HG02981 (cell line): Measurements from ENCODE around the gene ISL2.
"Not testable (repeated sequence)": the region's sequence is repeated elsewhere in the genome, so short reads cannot be mapped to it uniquely, and the experiment has no call there.

ENCODE experiments used
- ATAC-seq: cut with Tn5 transposase; IDR thresholded peaks from one replicate; pipeline ENCODE4 v1.9.1; 2021; ENCODE audit warnings: mild to moderate bottlenecking, moderate library complexity; ENCODE audit not compliant: unreplicated experiment

The ISL2 gene

GRCh38 chr15:76336254-76337058 lies at the start of gene ISL2:
Gene ISL2, plus strand, starts transcription at chr15:76336773. Its CDS starts 111 bp downstream, at chr15:76336884.
- peak; percentile 51 for ATAC-seq

GRCh38 chr15:76289582-76289981 lies 47.0 kb upstream of the ISL2 start:
- no peak for ATAC-seq

GRCh38 chr15:76293361-76293760 lies 43.2 kb upstream of the ISL2 start:
- no peak for ATAC-seq

GRCh38 chr15:76294463-76294862 lies 42.1 kb upstream of the ISL2 start:
- ATAC-seq: not testable (repeated sequence)

GRCh38 chr15:76296849-76297248 lies 39.7 kb upstream of the ISL2 start:
- no peak for ATAC-seq

- not testable (repeated sequence) for ATAC-seq
Measured at GRCh38 chr15:76297951-76298350, 38.6 kb upstream of the ISL2 start.

GRCh38 chr15:76298986-76299385 lies 37.6 kb upstream of the ISL2 start:
- no peak for ATAC-seq

GRCh38 chr15:76299786-76300185 lies 36.8 kb upstream of the ISL2 start:
- ATAC-seq: no peak

GRCh38 chr15:76303909-76304308 lies 32.7 kb upstream of the ISL2 start:
- no peak for ATAC-seq

- no peak for ATAC-seq
Measured at GRCh38 chr15:76309601-76310330, 26.8 kb upstream of the ISL2 start.

- ATAC-seq: peak; percentile 3
Measured at GRCh38 chr15:76310475-76311099, 26.0 kb upstream of the ISL2 start.

GRCh38 chr15:76311100-76311953 lies 25.2 kb upstream of the ISL2 start, which contains the start of gene ETFA:
Gene ETFA, minus strand, starts transcription at chr15:76311469. Its CDS starts 81 bp downstream, at chr15:76311388.
- ATAC-seq: peak; percentile 97

GRCh38 chr15:76312540-76313174 lies 23.9 kb upstream of the ISL2 start:
- ATAC-seq: no peak

- not testable (repeated sequence) for ATAC-seq
Measured at GRCh38 chr15:76313175-76313567, 23.4 kb upstream of the ISL2 start.

GRCh38 chr15:76313731-76314130 lies 22.8 kb upstream of the ISL2 start:
- no peak for ATAC-seq

GRCh38 chr15:76320012-76320411 lies 16.6 kb upstream of the ISL2 start:
- ATAC-seq: no peak

- ATAC-seq: no peak
Measured at GRCh38 chr15:76321171-76321570, 15.4 kb upstream of the ISL2 start.

- ATAC-seq: no peak
Measured at GRCh38 chr15:76321602-76322001, 15.0 kb upstream of the ISL2 start.

GRCh38 chr15:76324066-76324465 lies 12.5 kb upstream of the ISL2 start:
- no peak for ATAC-seq

- no peak for ATAC-seq
Measured at GRCh38 chr15:76325704-76326103, 10.9 kb upstream of the ISL2 start.
